Small intestine (tissue), 7 donors: Measurements from ENCODE around the gene NCAM1. TPM values are rescaled to one million over a fixed set of nuclear protein-coding genes. Genes with fewer than 3 reads are reported as not detected.

ENCODE experiments used
- DNase-seq, 2 donors: peaks; one replicate each; pipeline versions ENCODE4 v3.0.0 to v3.0.0-alpha.2; 2013
- FAIRE-seq: peaks from 2 replicates; lab custom pipeline; 2012; peaks lifted over from hg19 to GRCh38; lab: Jason Lieb, UNC
- H3K27ac ChIP-seq, 3 donors: one replicate each; pipeline ENCODE4 v1.5.1; 2013; ENCODE audit warnings: low read length in 2 of 3, mild to moderate bottlenecking in 2 of 3, control low read depth in 1 of 3, inconsistent platforms in 1 of 3, low read depth in 1 of 3, moderate library complexity in 1 of 3
- H3K27me3 ChIP-seq, 3 donors: one replicate each; pipeline ENCODE4 v1.6.1; 2013; ENCODE audit warnings: low read length in 3 of 3, inconsistent platforms in 1 of 3; ENCODE audit not compliant: control insufficient read depth in 3 of 3, insufficient read depth in 3 of 3
- H3K36me3 ChIP-seq, 3 donors: one replicate each; pipeline ENCODE4 v1.6.1; 2013; ENCODE audit warnings: low read length in 3 of 3, inconsistent platforms in 1 of 3, low read depth in 1 of 3, mild to moderate bottlenecking in 1 of 3, moderate library complexity in 1 of 3; ENCODE audit not compliant: control insufficient read depth in 3 of 3, insufficient read depth in 2 of 3
- H3K4me1 ChIP-seq, 3 donors: one replicate each; pipeline ENCODE4 v1.6.1; 2013; ENCODE audit warnings: low read length in 2 of 3, inconsistent platforms in 1 of 3, low read depth in 1 of 3, mild to moderate bottlenecking in 1 of 3, moderate library complexity in 1 of 3; ENCODE audit not compliant: control insufficient read depth in 3 of 3, insufficient read depth in 2 of 3
- H3K4me3 ChIP-seq, 3 donors: one replicate each; pipeline ENCODE4 v1.5.1; 2013; ENCODE audit warnings: low read length in 3 of 3, control low read depth in 1 of 3, inconsistent platforms in 1 of 3, low read depth in 1 of 3, mild to moderate bottlenecking in 1 of 3, moderate library complexity in 1 of 3
- H3K9me3 ChIP-seq, 2 donors: one replicate each; pipeline ENCODE4 v1.6.1; 2013; ENCODE audit warnings: low read depth in 1 of 2, low read length in 1 of 2; ENCODE audit not compliant: control insufficient read depth in 2 of 2, insufficient read depth in 1 of 2
- WGBS, 3 donors: extraction: QIAGEN DNeasy Blood & Tissue Kit; methylation state at CpG; one replicate each; pipeline ENCODE4 v1.1.7; 2013; 5-methylcytosine and 5-hydroxymethylcytosine counted together
- polyA plus RNA-seq, 4 donors: library from polyadenylated mRNA; stranded (reverse) in 3 of 4; unstranded in 1 of 4; fragments of 200-250 nt in 3 of 4; fragments of 120-200 nt in 1 of 4; gene quantifications; one replicate each; pipeline versions ENCODE4 v1.2.1 to v1.2.3, GENCODE V29; 2013
- donor health status: healthy with polysubstance abuse.
- donor health status: control.
- donor health status: control.
- donor health status: Bipolar disorder and iron deficiency.
- donor health status: healthy.

The NCAM1 gene
- polyA plus RNA-seq, 4 donors: 0.67 to 16.2 (median 9.1) TPM

DNA sequence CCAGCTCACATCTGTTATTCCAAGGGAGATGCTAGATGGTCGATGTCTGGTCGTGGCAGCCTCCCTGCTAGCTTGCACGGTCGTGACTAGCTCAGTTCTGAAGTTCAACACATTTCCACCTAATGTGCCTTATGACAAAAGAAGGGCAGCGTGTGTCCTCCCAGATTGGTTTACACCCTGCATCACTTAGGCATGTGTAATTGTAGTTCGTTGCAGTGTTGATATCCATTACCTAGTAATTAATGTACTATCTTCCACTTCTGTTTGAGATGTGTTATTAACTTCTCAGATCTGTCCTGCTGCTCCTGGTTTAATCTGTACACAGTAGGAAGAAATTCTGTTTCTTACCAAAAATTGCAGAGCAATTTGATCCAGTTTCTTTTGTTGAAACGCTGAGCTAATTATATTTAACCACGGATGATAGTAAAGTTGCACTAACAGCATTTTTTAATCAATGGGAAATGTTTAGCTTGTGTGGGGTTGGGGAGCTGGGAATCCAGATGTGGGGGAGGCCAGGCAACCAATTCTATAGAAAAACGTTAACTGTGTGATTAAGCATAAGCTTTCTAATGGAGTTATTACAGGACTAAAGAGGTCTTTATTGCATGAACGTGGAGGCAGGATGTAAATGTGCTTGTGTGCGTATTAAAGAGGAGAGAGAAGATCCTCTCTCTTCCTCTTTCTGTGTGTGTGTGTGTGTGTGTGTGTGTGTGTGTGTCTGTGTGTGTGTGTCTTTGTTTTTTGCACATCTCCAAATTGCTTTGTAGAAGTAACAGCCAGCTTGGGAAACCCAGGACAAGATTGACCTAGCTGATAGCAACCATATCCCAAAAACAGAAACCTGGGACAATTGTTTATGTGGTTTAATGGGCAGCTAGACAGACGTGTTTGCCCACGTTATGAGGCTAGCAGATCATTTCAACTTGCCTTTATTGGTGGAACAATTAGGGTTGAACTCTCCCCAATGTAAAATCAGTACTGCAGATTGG lies 207.4 kb downstream of the NCAM1 start:
- Histone ChIP-seq H3K27me3 (no peaks in the 10 kb centered on the region), H3K4me1 (no peaks in the 10 kb centered on the region), H3K4me3 (no peak overlapping the region), H3K27ac (no peak overlapping the region), H3K9me3 (no peaks in the 10 kb centered on the region), H3K36me3 (no peaks in the 10 kb centered on the region)
- no peak for DNase-seq
- no peak for FAIRE-seq
- 55 to 59% (median 55%) methylated on average over 13 of the region's 13 CpGs for WGBS, 3 donors

DNA sequence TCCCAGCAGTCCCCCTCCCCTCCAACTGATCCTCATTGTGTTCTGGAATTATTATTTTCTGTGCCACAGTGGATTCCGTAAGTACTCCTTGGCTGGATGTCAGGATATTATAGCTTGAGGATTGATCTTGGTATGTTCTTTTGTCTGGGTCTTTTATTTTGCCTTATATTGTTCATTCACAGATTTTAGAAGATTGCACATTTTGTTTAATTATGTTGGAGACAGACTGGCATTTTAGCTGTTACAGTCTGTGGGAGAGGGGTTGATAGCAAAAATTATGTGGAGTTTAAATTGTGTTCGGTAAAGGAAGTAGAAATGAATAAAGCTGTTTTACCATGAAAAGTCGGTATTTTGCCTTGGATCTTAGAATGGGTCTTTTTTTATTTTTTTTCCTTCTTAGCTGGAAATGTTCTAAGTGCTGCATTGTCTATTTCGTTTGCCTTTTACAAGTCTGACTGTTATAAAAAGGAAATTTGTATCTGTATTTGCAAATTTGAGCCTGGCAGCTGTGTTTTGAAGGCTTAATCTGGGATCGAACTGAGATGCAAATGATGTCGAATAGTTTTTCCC lies 211.2 kb downstream of the NCAM1 start:
- DNase-seq (no peak), FAIRE-seq (no peak)
- Histone ChIP-seq H3K36me3 (no peaks in the 10 kb centered on the region), H3K4me3 (no peak overlapping the region), H3K9me3 (no peaks in the 10 kb centered on the region), H3K4me1 (no peaks in the 10 kb centered on the region), H3K27me3 (no peaks in the 10 kb centered on the region), H3K27ac (no peak overlapping the region)
- 75 to 78% (median 76%) methylated on average over 6 of the region's 6 CpGs for WGBS, 3 donors

DNA sequence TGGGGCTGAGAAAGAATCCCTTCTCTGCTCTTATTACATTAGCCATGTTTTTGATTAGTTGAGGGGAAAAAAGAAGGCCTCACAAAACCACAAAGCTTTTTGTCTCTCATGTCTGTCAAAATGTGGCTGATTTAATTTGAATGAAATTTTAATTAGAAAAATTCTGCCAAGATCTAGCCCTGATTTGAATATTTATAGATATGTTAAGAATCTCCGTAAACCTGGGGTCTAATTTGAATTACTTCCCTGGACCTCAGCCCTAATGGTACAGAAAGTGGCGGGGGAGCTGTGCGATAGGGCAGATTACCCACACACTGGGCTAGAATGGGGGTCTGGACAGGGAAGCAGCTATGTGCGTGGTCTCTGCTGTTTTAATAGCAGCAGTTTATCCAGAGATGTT lies 211.9 kb downstream of the NCAM1 start:
- WGBS, 3 donors: 84 to 90% (median 87%) methylated on average over 4 of the region's 4 CpGs
- H3K4me3 ChIP-seq: no peak overlapping the region
- H3K36me3 ChIP-seq: no peaks in the 10 kb centered on the region
- no peaks in the 10 kb centered on the region for H3K9me3 ChIP-seq
- FAIRE-seq (no peak), DNase-seq (no peak)
- H3K27ac ChIP-seq: no peak overlapping the region
- no peaks in the 10 kb centered on the region for H3K27me3 ChIP-seq
- no peaks in the 10 kb centered on the region for H3K4me1 ChIP-seq

DNA sequence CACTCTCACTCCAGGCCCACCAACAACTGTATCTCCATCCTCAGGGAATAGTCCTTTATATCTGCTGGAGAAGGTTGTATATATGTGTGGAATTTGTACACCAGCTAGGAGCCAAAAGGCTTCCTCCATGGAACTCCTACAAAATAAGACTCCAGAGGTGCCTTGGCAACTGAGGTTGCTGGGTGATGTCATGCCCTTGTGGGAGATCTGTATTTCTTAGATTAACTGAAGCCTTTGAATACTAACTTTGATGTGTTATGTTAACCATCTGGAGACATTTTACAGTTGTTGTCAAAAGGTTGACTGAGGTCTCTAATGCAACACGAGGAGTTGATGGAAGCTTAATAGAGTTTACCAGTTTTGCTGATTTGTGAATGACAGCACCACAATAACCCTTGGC lies 213.7 kb downstream of the NCAM1 start:
- 64 to 79% (median 72%) methylated on average over 1 of the region's 1 CpG for WGBS, 3 donors
- Histone ChIP-seq H3K4me3 (no peak overlapping the region), H3K9me3 (no peaks in the 10 kb centered on the region), H3K4me1 (no peaks in the 10 kb centered on the region), H3K36me3 (no peaks in the 10 kb centered on the region), H3K27ac (no peak overlapping the region), H3K27me3 (no peaks in the 10 kb centered on the region)
- FAIRE-seq: no peak
- DNase-seq: no peak

DNA sequence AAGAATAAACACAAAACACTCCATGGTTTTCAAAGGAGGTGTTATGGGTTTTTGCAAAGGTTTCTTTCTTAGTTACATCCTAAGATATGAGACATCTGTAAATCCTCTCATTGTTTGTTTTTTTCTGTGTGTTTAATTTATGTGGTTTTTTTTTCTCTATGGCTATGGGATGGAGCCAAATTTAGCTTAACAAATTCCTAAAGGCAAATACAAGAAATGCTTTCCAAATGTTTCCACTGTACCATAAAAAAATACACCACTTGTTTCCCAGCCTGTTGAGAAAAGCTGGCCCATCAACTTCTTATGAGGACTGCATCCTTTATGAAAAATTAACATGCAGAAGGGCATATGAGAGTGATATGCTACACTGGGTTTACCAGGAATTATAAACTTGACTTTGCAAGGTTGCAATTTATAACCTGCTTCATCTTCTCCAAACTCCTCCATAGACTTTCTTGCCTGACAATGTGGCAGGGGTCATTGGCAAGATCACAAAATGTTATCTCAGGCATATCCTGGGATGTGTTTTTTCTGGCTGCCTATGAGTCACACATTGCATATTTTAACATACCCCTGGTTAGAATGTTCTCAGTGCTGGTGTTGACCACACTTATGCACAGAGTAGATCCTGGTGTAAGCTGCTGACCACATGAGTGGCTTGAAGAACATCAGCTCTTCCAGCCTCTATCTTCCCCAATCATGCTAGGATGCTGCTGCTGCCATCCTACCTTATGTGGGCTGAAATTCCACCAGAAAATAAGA lies 215.6 kb downstream of the NCAM1 start:
- Histone ChIP-seq H3K27ac (no peak overlapping the region), H3K27me3 (no peaks in the 10 kb centered on the region), H3K4me3 (no peak overlapping the region), H3K36me3 (no peaks in the 10 kb centered on the region), H3K4me1 (no peaks in the 10 kb centered on the region), H3K9me3 (no peaks in the 10 kb centered on the region)
- FAIRE-seq: no peak
- DNase-seq: no peak

DNA sequence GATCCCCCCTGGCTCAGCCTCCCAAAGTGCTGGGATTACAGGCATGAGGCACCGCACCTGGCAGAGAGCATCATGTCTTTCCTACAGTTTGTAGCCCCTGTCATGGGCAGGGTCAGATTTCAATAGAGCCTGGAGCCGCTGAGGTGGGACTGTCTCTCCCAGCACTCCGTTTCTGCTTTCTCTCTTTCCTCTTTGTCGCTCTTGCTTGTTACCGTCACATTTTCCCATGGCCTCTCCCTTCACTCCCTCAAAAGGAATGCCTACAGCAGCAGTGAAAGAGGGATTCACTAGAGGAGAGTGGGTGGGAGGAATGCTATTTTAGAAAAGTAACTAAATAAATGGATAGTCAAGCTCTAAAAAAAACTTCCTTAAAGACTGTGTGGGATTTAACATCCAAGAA lies 216.5 kb downstream of the NCAM1 start:
- no peaks in the 10 kb centered on the region for H3K4me1 ChIP-seq
- H3K27me3 ChIP-seq: no peaks in the 10 kb centered on the region
- H3K4me3 ChIP-seq: no peak overlapping the region
- no peaks in the 10 kb centered on the region for H3K9me3 ChIP-seq
- H3K36me3 ChIP-seq: no peaks in the 10 kb centered on the region
- no peak overlapping the region for H3K27ac ChIP-seq
- 64 to 89% (median 69%) methylated on average over 5 of the region's 5 CpGs for WGBS, 3 donors
- FAIRE-seq: no peak
- no peak for DNase-seq

DNA sequence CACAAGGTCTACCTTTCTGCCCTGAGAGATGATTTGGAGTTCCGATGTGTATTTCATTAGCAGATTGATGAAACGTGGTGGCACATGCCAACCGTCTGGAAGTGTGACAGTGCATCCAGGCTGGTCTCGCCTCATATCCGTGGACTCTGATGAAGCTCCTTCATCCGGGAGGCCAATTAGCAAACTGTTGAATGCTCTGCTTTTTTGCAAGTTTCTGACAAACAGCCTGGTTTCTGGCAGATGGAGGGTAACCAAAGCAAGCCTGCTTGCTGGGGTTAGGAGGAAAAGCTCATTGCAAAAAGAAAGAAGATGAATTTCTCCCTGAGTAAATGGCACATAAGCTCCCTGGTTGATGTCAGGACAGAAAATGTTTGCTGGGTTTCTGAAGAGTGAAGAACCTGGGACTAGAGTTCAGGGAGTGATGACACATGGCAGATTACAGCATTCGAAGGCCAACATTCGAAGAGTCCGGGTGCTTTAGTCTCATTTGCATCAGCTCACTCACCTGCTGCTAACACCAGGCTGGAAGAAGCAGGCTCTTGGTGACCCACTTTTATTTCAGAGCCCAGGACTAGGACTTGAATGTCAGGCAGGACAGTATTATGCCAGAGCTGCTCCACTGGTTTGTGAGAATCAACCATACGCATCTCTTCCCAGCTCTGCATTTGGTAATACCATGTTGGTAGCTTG lies 217.3 kb downstream of the NCAM1 start:
- Histone ChIP-seq H3K36me3 (no peaks in the 10 kb centered on the region), H3K4me3 (no peak overlapping the region), H3K27me3 (no peaks in the 10 kb centered on the region), H3K27ac (no peak overlapping the region), H3K4me1 (no peaks in the 10 kb centered on the region), H3K9me3 (no peaks in the 10 kb centered on the region)
- FAIRE-seq (no peak), DNase-seq (no peak)
- 85 to 86% (median 85%) methylated on average over 10 of the region's 10 CpGs for WGBS, 3 donors

DNA sequence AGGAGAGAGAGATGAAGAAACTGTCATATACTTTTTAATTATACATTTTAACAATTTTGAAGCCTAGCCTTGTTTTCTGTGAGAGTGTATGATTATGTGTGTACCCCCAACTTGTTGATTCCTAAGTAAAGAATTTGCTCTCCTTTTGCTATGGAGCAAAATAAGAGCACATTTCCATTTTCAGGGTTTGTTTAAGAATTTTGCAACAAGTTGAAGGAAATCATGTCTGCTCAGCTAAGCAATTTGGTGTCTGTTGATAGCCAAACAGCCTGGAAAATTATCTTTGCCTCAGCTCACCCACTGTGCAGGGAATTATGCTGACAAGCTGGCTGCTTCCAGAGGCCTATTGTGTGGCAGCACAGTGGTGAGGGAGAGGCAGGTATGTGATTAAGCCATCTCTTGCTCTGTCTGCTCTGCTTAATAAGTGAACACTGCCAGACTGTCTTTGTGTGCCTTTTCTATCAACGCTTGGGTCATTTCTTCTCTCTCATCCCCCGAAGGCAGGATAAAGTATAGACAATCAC lies 218.0 kb downstream of the NCAM1 start:
- FAIRE-seq: no peak
- 62 to 76% (median 66%) methylated on average over 2 of the region's 2 CpGs for WGBS, 3 donors
- DNase-seq: no peak
- no peaks in the 10 kb centered on the region for H3K9me3 ChIP-seq
- H3K36me3 ChIP-seq: no peaks in the 10 kb centered on the region
- no peaks in the 10 kb centered on the region for H3K27me3 ChIP-seq
- no peak overlapping the region for H3K4me3 ChIP-seq
- H3K27ac ChIP-seq: no peak overlapping the region
- H3K4me1 ChIP-seq: no peaks in the 10 kb centered on the region
